ENCODE results near the gene LIX1L. TPM values are rescaled to one million over a fixed set of nuclear protein-coding genes. Genes with fewer than 3 reads are reported as not detected.

LIX1L gene
- total and polyA plus RNA-seq, 2 donors (not counting 1 experiment from before 2014, with no cell fraction given) = 14.4 to 31.7 TPM

DNA sequence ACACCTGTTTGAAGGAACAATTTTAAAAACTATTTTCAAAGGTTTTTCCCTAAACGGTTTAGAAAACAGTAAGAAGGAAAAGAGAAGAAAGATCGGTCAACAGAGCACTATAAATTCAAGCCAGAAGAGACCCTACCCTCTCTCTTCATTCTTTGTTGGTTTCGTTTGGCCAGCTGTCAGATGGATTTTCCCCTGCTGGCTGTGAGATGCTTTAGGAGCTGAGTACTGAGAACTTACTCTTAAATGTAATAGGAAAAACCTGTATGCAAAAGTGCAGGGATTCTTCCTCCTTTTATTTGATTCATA, 39.9 kb upstream of the LIX1L start:
- Histone ChIP-seq H3K9ac (ENCODE audit: low read length) (peak overlapping the region; percentile 81), H3K4me1 (ENCODE audit: control insufficient read depth in 2 of 2, insufficient read depth in 2 of 2, low read length in 2 of 2) (peaks cover 49 to 61% of the 10 kb centered on the region in 2 donors)
- no peak for ATAC-seq (ENCODE audit: low read depth)

More for the DNA sequence above, 39.9 kb upstream of the LIX1L start:
- TF ChIP-seq EZH2 (IDR thresholded peaks at IDR 0.05; ENCODE audit: borderline replicate concordance, insufficient read depth, low read depth, low read length, poor library complexity, severe bottlenecking) = no peak
- TF ChIP-seq, protein P1, sequence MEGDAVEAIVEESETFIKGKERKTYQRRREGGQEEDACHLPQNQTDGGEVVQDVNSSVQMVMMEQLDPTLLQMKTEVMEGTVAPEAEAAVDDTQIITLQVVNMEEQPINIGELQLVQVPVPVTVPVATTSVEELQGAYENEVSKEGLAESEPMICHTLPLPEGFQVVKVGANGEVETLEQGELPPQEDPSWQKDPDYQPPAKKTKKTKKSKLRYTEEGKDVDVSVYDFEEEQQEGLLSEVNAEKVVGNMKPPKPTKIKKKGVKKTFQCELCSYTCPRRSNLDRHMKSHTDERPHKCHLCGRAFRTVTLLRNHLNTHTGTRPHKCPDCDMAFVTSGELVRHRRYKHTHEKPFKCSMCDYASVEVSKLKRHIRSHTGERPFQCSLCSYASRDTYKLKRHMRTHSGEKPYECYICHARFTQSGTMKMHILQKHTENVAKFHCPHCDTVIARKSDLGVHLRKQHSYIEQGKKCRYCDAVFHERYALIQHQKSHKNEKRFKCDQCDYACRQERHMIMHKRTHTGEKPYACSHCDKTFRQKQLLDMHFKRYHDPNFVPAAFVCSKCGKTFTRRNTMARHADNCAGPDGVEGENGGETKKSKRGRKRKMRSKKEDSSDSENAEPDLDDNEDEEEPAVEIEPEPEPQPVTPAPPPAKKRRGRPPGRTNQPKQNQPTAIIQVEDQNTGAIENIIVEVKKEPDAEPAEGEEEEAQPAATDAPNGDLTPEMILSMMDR (IDR thresholded peaks at IDR 0.05) = no peak
- ChIA-PET POLR2A (interaction anchor here (0.7 to 12.1 kb wide), 9 partner anchors 9 to 138 kb away, joined by 3 to 131 read pairs (median 4); partner anchors contain the start of genes ANKRD34A, PEX11B, PIAS3 and POLR3GL), CTCF (interaction anchor here (0.6 to 14.8 kb wide), 7 partner anchors 9 to 152 kb away, joined by 3 to 207 read pairs (median 8); partner anchors contain the start of genes ANKRD34A, NUDT17, POLR3GL and RBM8A)
- Mint-ChIP-seq H3K27ac (peak overlapping the region; percentile 100), H3K27me3 (no peaks in the 10 kb centered on the region), H3K4me3 (peak overlapping the region; percentile 95), H3K4me1 (peaks cover 69% of the 10 kb centered on the region), H3K9me3 (ENCODE audit: insufficient read depth) (no peaks in the 10 kb centered on the region)
- Histone ChIP-seq H3K27ac (ENCODE audit: low read length in 2 of 2) (peak overlapping the region; percentile 82 to 96), H3K36me3 (replicated peaks in 1 of 2; ENCODE audit: control extremely low read depth in 1 of 2, control insufficient read depth in 1 of 2, extremely low read depth in 1 of 2, insufficient read depth in 2 of 2, low read length in 1 of 2) (peaks cover 12 to 35% of the 10 kb centered on the region in 2 experiments), H4K20me1 (ENCODE audit: control insufficient read depth, insufficient read depth, low read length, poor library complexity, severe bottlenecking) (peaks cover 36% of the 10 kb centered on the region), H2AFZ (ENCODE audit: insufficient read depth, low read depth, low read length, poor library complexity, severe bottlenecking) (no peak overlapping the region), H3K9me3 (ENCODE audit: control extremely low read depth in 1 of 3, control insufficient read depth in 2 of 3, insufficient read depth in 1 of 3, low read length in 2 of 3) (no peaks in the 10 kb centered on the region), H3K4me2 (replicated peaks; ENCODE audit: low read depth, low read length, poor library complexity, severe bottlenecking) (peak overlapping the region; percentile 80), H3K4me3 (ENCODE audit: control extremely low read depth in 1 of 5, extremely low read depth in 1 of 5, insufficient read depth in 1 of 5, low read depth in 2 of 5, low read length in 4 of 5) (peak overlapping the region; percentile 81 to 100 (median 95)), H3K27me3 (replicated peaks in 1 of 4; ENCODE audit: control extremely low read depth in 1 of 4, control insufficient read depth in 3 of 4, insufficient read depth in 4 of 4, low read length in 3 of 4) (no peaks in the 10 kb centered on the region), H3K79me2 (ENCODE audit: control insufficient read depth, insufficient read depth, low read length) (peaks cover 50% of the 10 kb centered on the region)
- intact Hi-C loops (cut with micrococcal nuclease) = loop anchor here (1.0 to 5.0 kb wide), 4 partner anchors 10 to 140 kb away; partner anchors contain the start of genes PEX11B and PIAS3
- peak; percentile 44 for DNase-seq
- no CpG with 5 or more reads among the region's 3 CpGs for WGBS (ENCODE audit: insufficient coverage)
